Astrocyte (in vitro differentiated cells and primary cell): ENCODE results near the gene PKP4.

Experiments
- EZH2 ChIP-seq: IDR thresholded peaks from 2 replicates; pipeline ENCODE4 v1.6.1; 2012; ENCODE audit warnings: mild to moderate bottlenecking, low read length, inconsistent platforms; ENCODE audit not compliant: insufficient read depth
- TF ChIP-seq, protein P1 (sequence below): IDR thresholded peaks from 2 replicates; pipeline ENCODE4 v1.5.1; 2011; ENCODE audit warnings: low read depth, mild to moderate bottlenecking, inconsistent platforms, low read length, moderate library complexity; ENCODE audit not compliant: insufficient read depth

DNA sequence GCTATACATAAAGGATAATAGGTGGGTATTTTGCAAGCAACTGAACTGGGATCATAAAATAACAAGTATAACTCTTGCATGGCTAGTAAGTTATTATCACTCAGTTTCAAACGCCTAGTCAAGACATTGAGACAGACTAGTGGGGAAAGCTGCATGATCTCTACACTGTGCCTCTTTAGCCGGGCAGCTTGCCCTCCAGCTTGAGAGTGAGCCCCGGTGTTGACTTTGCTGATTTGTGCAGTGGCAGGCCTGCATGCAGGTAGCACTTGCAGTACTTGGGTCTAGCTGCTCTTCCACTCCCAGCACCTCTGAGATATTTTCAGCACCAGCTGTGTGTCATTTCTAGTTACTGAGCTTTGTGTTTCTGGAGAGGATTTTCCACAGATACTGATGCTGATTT, 219.5 kb downstream of the PKP4 start:
- TF ChIP-seq, protein P1, sequence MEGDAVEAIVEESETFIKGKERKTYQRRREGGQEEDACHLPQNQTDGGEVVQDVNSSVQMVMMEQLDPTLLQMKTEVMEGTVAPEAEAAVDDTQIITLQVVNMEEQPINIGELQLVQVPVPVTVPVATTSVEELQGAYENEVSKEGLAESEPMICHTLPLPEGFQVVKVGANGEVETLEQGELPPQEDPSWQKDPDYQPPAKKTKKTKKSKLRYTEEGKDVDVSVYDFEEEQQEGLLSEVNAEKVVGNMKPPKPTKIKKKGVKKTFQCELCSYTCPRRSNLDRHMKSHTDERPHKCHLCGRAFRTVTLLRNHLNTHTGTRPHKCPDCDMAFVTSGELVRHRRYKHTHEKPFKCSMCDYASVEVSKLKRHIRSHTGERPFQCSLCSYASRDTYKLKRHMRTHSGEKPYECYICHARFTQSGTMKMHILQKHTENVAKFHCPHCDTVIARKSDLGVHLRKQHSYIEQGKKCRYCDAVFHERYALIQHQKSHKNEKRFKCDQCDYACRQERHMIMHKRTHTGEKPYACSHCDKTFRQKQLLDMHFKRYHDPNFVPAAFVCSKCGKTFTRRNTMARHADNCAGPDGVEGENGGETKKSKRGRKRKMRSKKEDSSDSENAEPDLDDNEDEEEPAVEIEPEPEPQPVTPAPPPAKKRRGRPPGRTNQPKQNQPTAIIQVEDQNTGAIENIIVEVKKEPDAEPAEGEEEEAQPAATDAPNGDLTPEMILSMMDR: no peak
- no peak for TF ChIP-seq EZH2
